NB4 (cell line): ENCODE results near the gene ENPP3.

ENCODE experiments used
- DNase-seq: peaks from one replicate; pipeline ENCODE4 v3.0.0; 2010; ENCODE audit warnings: low read depth
- H3K4me3 ChIP-seq: one replicate; pipeline ENCODE4 v1.5.1; 2011; ENCODE audit warnings: mild to moderate bottlenecking, low read depth, low read length, moderate library complexity
- CTCF ChIP-seq: IDR thresholded peaks from one replicate; pipeline ENCODE4 v1.5.1; 2012; ENCODE audit warnings: low read depth, low read length
- MAX ChIP-seq: IDR thresholded peaks from 2 replicates; pipeline ENCODE4 v1.6.1; 2011; ENCODE audit warnings: low read depth, low read length
- MYC ChIP-seq: IDR thresholded peaks from 2 replicates; pipeline ENCODE4 v1.6.1; 2011; ENCODE audit warnings: low read depth, low read length
- POLR2A ChIP-seq: IDR thresholded peaks from 2 replicates; pipeline ENCODE4 v1.6.1; 2011; ENCODE audit warnings: mild to moderate bottlenecking; ENCODE audit not compliant: insufficient read length; ENCODE audit errors: extremely low read depth

The ENPP3 gene

GRCh38 chr6:131717836-131718542 is 80.9 kb downstream of the ENPP3 start:
- TF ChIP-seq POLR2A, result no peak
- TF ChIP-seq MAX, result no peak
- no peak for TF ChIP-seq CTCF
- no peak for TF ChIP-seq MYC
- H3K4me3 ChIP-seq, result no peak overlapping the region
- DNase-seq, result no peak

GRCh38 chr6:131721161-131721560 is 84.1 kb downstream of the ENPP3 start:
- no peak for DNase-seq
- TF ChIP-seq CTCF (no peak), POLR2A (no peak), MYC (no peak), MAX (no peak)

GRCh38 chr6:131724114-131724513 is 87.0 kb downstream of the ENPP3 start:
- no peak for TF ChIP-seq CTCF
- no peak for TF ChIP-seq MYC
- TF ChIP-seq MAX, result no peak
- no peak for TF ChIP-seq POLR2A
- no peak for DNase-seq
- no peak overlapping the region for H3K4me3 ChIP-seq

More at GRCh38 chr6:131721161-131721560, 84.1 kb downstream of the ENPP3 start:
- no peak overlapping the region for H3K4me3 ChIP-seq

- no peak for DNase-seq
- no peak overlapping the region for H3K4me3 ChIP-seq
- TF ChIP-seq MYC (no peak), POLR2A (no peak)
These were observed 90.4 kb downstream of the ENPP3 start for GRCh38 chr6:131727467-131727866.

GRCh38 chr6:131727868-131728267 is 90.8 kb downstream of the ENPP3 start:
- no peak overlapping the region for H3K4me3 ChIP-seq
- DNase-seq, result no peak
- no peak for TF ChIP-seq MYC
- no peak for TF ChIP-seq MAX
- TF ChIP-seq CTCF, result no peak
- TF ChIP-seq POLR2A, result no peak

- H3K4me3 ChIP-seq, result no peak overlapping the region
- DNase-seq, result no peak
- TF ChIP-seq MYC, result no peak
- TF ChIP-seq CTCF, result no peak
These were observed 91.3 kb downstream of the ENPP3 start for GRCh38 chr6:131728296-131728939.
